ENCODE data around the gene SLC26A8.

GRCh38 chr6:36027501-36028087 lies 3.2 kb upstream of the SLC26A8 start, which contains the start of gene MAPK14:
- TF ChIP-seq, protein P1, sequence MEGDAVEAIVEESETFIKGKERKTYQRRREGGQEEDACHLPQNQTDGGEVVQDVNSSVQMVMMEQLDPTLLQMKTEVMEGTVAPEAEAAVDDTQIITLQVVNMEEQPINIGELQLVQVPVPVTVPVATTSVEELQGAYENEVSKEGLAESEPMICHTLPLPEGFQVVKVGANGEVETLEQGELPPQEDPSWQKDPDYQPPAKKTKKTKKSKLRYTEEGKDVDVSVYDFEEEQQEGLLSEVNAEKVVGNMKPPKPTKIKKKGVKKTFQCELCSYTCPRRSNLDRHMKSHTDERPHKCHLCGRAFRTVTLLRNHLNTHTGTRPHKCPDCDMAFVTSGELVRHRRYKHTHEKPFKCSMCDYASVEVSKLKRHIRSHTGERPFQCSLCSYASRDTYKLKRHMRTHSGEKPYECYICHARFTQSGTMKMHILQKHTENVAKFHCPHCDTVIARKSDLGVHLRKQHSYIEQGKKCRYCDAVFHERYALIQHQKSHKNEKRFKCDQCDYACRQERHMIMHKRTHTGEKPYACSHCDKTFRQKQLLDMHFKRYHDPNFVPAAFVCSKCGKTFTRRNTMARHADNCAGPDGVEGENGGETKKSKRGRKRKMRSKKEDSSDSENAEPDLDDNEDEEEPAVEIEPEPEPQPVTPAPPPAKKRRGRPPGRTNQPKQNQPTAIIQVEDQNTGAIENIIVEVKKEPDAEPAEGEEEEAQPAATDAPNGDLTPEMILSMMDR (IDR thresholded peaks at IDR 0.05; ENCODE audit: borderline replicate concordance, extremely low read depth, low read length, poor library complexity, severe bottlenecking), result peak; percentile 93
- TF ChIP-seq EZH2 (IDR thresholded peaks at IDR 0.05; ENCODE audit: borderline replicate concordance, low read depth, low read length, severe bottlenecking), result no peak
